ENCODE data around the gene SACM1L. TPM values are rescaled to one million over a fixed set of nuclear protein-coding genes. Genes with fewer than 3 reads are reported as not detected.

Gene SACM1L
- polyA plus RNA-seq, 1 donor, result 73.3 TPM

DNA sequence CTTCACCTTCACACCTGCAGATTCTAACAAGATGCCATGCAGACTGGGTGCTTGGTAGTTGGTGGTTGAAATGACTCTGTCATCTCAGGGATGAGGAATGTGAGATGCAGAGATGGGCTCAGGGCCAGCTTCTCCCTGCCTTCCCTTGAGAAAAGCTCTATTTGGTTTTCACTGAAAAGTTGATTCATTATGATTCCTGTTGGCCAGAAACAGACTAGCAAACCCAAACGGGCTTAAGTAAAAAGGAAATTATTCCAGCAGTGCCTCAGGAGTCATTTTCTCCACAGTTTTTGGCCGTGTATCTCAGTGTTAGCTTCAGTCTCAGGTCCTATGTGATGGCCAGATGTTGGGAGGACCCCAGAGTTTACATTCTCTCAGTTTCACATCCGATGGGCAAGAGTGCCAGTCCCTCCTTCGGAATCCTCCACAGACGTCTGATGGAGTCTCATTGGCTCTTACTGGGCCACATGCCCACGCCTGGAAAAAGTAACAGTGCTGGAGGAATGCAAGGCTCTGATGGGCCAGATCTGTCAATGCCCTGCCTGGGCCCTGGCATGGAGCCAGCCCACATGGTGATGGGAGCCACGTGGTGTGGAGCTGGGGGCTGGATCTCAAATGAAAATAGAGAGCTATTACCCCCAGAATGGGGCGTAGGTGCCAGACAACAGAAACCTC is 22.3 kb upstream of the SACM1L start:
- H3K4me1 ChIP-seq (ENCODE audit: control insufficient read depth, insufficient read depth, low read length), result peaks cover 10% of the 10 kb centered on the region
- DNase-seq, result peak in 1 of 2 donors; percentile 13
- no peaks in the 10 kb centered on the region for H3K9me3 ChIP-seq (ENCODE audit: control insufficient read depth, low read depth, low read length)
- no peaks in the 10 kb centered on the region for H3K27me3 ChIP-seq (ENCODE audit: control insufficient read depth, insufficient read depth, low read length)
- no peak overlapping the region for H3K27ac ChIP-seq (ENCODE audit: low read length)
- peaks cover 35% of the 10 kb centered on the region for H3K36me3 ChIP-seq (ENCODE audit: control insufficient read depth, insufficient read depth, low read length)
- no CpG with 5 or more reads among the region's 8 CpGs for WGBS (ENCODE audit: insufficient coverage, low lambda C conversion rate)
- no peak overlapping the region for H3K4me3 ChIP-seq (ENCODE audit: low read length)

DNA sequence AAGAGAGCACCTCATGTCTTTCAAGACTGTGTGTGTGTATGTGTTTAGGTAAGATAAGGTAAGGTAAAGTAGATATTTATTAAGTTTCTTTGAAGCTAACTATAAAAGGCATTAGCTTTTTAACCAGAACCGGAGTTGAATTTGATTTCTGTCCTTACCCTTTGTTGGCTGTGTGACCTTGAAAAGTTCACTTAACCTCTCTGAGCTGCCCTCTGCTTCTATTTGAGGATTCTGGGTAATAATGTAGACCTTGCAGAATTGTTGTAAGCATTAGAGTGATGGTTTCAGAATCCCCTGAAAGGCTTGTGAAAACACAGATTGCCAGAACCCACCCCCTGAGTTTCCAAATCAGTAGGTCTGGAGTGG is 21.6 kb upstream of the SACM1L start:
- Histone ChIP-seq H3K4me3 (ENCODE audit: low read length) (no peak overlapping the region), H3K4me1 (ENCODE audit: control insufficient read depth, insufficient read depth, low read length) (peaks cover 10% of the 10 kb centered on the region), H3K27me3 (ENCODE audit: control insufficient read depth, insufficient read depth, low read length) (no peaks in the 10 kb centered on the region), H3K36me3 (ENCODE audit: control insufficient read depth, insufficient read depth, low read length) (peaks cover 42% of the 10 kb centered on the region), H3K27ac (ENCODE audit: low read length) (no peak overlapping the region), H3K9me3 (ENCODE audit: control insufficient read depth, low read depth, low read length) (no peaks in the 10 kb centered on the region)
- no peak for DNase-seq
- WGBS (ENCODE audit: insufficient coverage, low lambda C conversion rate), result no CpG with 5 or more reads among the region's 1 CpG

DNA sequence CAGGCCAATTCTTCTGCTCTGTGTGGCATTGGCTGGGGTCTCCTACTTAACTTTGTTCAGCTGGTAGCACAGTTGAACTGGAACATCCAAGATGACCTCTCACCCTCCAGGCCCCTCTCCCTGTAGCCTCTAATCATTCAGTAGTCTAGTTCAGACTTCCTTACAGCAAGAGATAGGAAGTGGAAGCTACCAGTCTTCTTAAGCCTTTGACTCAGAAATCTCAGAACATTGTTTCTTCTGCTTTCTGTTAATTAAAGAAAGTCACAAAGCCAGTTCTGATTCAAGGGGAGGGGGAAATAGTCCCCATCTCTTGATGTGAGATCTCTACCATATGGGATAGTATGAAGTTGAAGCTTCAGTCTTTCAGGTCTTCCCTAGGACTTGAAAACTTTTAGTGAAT is 18.8 kb upstream of the SACM1L start:
- H3K4me1 ChIP-seq (ENCODE audit: control insufficient read depth, insufficient read depth, low read length), result no peaks in the 10 kb centered on the region

DNA sequence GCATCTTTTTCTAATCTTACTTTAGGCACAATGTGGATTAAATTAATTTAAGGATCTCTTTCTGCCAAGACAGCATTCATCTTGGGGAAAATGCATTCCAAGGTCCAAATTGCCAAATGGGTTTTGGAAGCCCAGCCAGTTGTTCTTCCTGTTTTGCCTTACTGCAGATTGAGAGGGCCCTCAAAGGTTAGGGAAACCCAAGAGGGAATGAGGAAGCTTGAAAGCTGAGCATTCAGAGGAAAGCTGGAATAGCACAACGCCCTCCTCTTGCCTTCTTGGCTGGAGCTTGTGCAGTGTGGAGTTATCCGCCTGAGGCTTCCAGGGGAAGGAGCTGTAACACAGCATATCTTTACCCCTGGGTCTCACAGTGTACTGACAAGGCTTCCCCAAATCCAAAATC is 18.2 kb upstream of the SACM1L start:
- H3K27me3 ChIP-seq (ENCODE audit: control insufficient read depth, insufficient read depth, low read length), result no peaks in the 10 kb centered on the region
- H3K4me3 ChIP-seq (ENCODE audit: low read length), result no peak overlapping the region
- WGBS (ENCODE audit: insufficient coverage, low lambda C conversion rate), result no CpG with 5 or more reads among the region's 2 CpGs
- H3K36me3 ChIP-seq (ENCODE audit: control insufficient read depth, insufficient read depth, low read length), result peaks cover 57% of the 10 kb centered on the region
- no peak overlapping the region for H3K27ac ChIP-seq (ENCODE audit: low read length)
- H3K9me3 ChIP-seq (ENCODE audit: control insufficient read depth, low read depth, low read length), result no peaks in the 10 kb centered on the region
- DNase-seq, result no peak
- H3K4me1 ChIP-seq (ENCODE audit: control insufficient read depth, insufficient read depth, low read length), result no peaks in the 10 kb centered on the region

More for the DNA sequence above, 18.8 kb upstream of the SACM1L start:
- no peak for DNase-seq
- no peak overlapping the region for H3K4me3 ChIP-seq (ENCODE audit: low read length)
- H3K9me3 ChIP-seq (ENCODE audit: control insufficient read depth, low read depth, low read length), result no peaks in the 10 kb centered on the region
- H3K27me3 ChIP-seq (ENCODE audit: control insufficient read depth, insufficient read depth, low read length), result no peaks in the 10 kb centered on the region
- H3K36me3 ChIP-seq (ENCODE audit: control insufficient read depth, insufficient read depth, low read length), result peaks cover 62% of the 10 kb centered on the region
- H3K27ac ChIP-seq (ENCODE audit: low read length), result no peak overlapping the region

DNA sequence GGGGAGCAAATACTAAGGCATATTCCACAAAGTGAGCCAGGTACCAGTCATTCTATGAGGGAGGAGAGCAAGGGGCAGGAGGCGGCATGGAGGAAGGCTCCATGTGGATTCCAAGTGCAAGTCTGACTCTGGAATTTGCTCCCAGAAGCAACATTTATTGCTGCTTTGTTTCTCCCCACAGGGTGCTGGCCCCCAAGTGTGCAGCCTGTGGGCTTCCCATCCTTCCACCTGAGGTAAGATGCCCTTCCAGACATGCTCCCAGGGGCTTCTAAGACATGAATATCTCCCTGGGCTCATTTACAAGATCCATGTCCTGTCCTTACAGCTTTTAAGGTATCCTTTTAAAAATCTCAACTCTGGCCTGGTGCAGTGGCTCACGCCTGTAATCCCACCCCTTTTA is 15.9 kb upstream of the SACM1L start:
- Histone ChIP-seq H3K9me3 (ENCODE audit: control insufficient read depth, low read depth, low read length) (no peaks in the 10 kb centered on the region), H3K27ac (ENCODE audit: low read length) (no peak overlapping the region), H3K27me3 (ENCODE audit: control insufficient read depth, insufficient read depth, low read length) (no peaks in the 10 kb centered on the region), H3K4me3 (ENCODE audit: low read length) (no peak overlapping the region), H3K4me1 (ENCODE audit: control insufficient read depth, insufficient read depth, low read length) (peaks cover 17% of the 10 kb centered on the region), H3K36me3 (ENCODE audit: control insufficient read depth, insufficient read depth, low read length) (peaks cover 53% of the 10 kb centered on the region)
- no CpG with 5 or more reads among the region's 2 CpGs for WGBS (ENCODE audit: insufficient coverage, low lambda C conversion rate)
- DNase-seq, result no peak

DNA sequence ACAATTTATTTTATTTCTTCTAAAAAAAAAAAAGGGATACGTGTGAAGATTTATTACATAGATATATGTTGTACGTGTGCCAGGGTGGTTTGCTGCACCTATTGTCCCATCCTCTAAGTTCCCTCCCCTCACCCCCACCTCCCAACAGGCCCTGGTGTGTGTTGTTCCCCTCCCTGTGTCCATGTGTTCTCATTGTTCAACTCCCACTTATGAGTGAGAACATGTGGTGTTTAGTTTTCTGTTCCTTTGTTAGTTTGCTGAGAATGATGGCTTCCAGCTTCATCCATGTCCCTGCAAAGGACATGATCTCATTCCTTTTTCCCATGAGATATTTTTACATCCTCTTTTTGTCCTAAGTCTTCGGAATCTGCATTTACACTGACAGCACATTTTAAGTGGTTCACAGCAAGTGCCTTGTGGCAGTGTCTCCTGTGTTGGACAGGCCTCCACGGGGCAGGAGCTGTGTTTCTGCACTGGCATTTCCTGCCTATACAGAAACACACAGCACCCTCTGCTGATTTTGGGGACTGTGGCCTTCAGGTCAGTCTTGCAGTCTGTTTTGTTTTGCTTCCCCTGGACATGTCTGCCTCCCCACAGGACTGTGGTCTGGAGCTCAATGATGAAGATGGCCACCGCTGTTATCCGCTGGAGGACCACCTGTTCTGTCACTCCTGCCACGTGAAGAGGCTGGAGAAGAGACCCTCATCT is 12.7 kb upstream of the SACM1L start:
- no peak for DNase-seq
- H3K36me3 ChIP-seq (ENCODE audit: control insufficient read depth, insufficient read depth, low read length), result peaks cover 44% of the 10 kb centered on the region
- peak overlapping the region; percentile 91 for H3K27ac ChIP-seq (ENCODE audit: low read length)
- peaks cover 41% of the 10 kb centered on the region for H3K4me1 ChIP-seq (ENCODE audit: control insufficient read depth, insufficient read depth, low read length)
- no peaks in the 10 kb centered on the region for H3K27me3 ChIP-seq (ENCODE audit: control insufficient read depth, insufficient read depth, low read length)
- no CpG with 5 or more reads among the region's 7 CpGs for WGBS (ENCODE audit: insufficient coverage, low lambda C conversion rate)
- H3K4me3 ChIP-seq (ENCODE audit: low read length), result no peak overlapping the region
- H3K9me3 ChIP-seq (ENCODE audit: control insufficient read depth, low read depth, low read length), result no peaks in the 10 kb centered on the region

DNA sequence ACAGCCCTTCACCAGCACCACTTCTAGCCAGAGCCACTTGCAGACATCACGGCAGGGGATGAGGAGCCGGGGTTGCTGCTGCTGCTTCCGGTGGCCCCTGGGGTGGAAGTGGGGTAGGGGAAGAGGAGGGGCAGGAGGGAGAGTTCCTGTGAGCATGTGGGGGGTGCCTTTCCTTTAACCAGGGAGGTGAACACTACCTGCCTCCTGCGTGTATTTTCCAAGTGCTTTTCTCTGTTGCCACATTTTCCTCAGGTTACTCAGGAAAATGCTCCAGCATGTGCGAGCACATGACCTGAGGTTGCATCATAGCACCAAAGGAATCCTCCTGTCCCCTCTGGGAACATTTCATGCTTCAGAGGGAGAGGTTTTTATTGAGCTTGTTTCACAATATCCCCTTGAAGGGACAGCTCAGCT is 12.2 kb upstream of the SACM1L start:
- Histone ChIP-seq H3K4me3 (ENCODE audit: low read length) (no peak overlapping the region), H3K4me1 (ENCODE audit: control insufficient read depth, insufficient read depth, low read length) (peaks cover 46% of the 10 kb centered on the region), H3K36me3 (ENCODE audit: control insufficient read depth, insufficient read depth, low read length) (peaks cover 40% of the 10 kb centered on the region), H3K27me3 (ENCODE audit: control insufficient read depth, insufficient read depth, low read length) (no peaks in the 10 kb centered on the region), H3K27ac (ENCODE audit: low read length) (peak overlapping the region; percentile 91), H3K9me3 (ENCODE audit: control insufficient read depth, low read depth, low read length) (no peaks in the 10 kb centered on the region)
- WGBS (ENCODE audit: insufficient coverage, low lambda C conversion rate), result no CpG with 5 or more reads among the region's 5 CpGs
- DNase-seq, result peak; percentile 92 to 94

DNA sequence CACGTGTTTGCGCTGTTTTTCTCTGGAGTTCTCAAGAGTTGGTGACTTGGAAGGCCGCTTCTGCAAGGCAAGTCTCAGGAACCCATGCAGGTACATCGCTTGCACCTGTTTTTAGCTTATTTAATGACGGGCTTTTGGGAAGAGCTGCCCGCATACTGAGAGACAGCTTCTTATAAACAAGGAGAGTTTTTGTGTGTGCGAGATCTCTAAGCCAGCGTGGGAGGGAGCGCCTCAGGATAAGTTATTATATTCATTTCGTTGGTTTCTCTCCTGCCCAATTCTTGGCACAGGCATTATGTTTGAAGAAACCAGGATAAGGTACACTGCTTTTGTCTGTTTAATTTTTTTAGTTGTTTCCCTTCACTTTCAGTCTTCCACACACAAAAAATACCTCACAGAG is 11.4 kb upstream of the SACM1L start:
- H3K27me3 ChIP-seq (ENCODE audit: control insufficient read depth, insufficient read depth, low read length), result no peaks in the 10 kb centered on the region
- no peak overlapping the region for H3K4me3 ChIP-seq (ENCODE audit: low read length)
- H3K9me3 ChIP-seq (ENCODE audit: control insufficient read depth, low read depth, low read length), result no peaks in the 10 kb centered on the region
- H3K27ac ChIP-seq (ENCODE audit: low read length), result peak overlapping the region; percentile 91
- WGBS (ENCODE audit: insufficient coverage, low lambda C conversion rate), result 83% methylated on average over 1 of the region's 10 CpGs
- H3K36me3 ChIP-seq (ENCODE audit: control insufficient read depth, insufficient read depth, low read length), result peaks cover 32% of the 10 kb centered on the region
- H3K4me1 ChIP-seq (ENCODE audit: control insufficient read depth, insufficient read depth, low read length), result peaks cover 54% of the 10 kb centered on the region
- no peak for DNase-seq

DNA sequence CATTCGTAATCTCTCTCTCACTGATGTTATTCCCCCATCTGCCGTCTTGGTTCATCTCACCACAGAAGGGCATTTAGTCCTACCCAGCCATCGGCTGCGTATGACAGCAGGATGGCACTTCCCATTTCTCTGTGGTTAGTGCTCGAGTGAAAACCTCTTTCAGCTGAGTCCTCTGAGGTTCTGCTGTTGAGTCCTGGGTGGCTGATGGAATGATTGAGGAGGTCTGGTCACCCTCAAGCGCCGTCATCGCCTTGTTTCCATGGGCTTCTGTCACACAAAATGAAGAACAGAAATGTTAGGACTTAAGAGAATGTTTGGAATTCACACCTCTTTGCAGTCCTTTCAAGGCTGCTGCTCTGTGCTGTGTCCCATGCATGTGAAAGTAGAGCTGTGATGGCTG is 9.4 kb upstream of the SACM1L start:
- WGBS (ENCODE audit: insufficient coverage, low lambda C conversion rate), result no CpG with 5 or more reads among the region's 8 CpGs
- H3K36me3 ChIP-seq (ENCODE audit: control insufficient read depth, insufficient read depth, low read length), result peaks cover 17% of the 10 kb centered on the region
- no peak overlapping the region for H3K4me3 ChIP-seq (ENCODE audit: low read length)
- no peaks in the 10 kb centered on the region for H3K9me3 ChIP-seq (ENCODE audit: control insufficient read depth, low read depth, low read length)
- peaks cover 65% of the 10 kb centered on the region for H3K4me1 ChIP-seq (ENCODE audit: control insufficient read depth, insufficient read depth, low read length)
- H3K27me3 ChIP-seq (ENCODE audit: control insufficient read depth, insufficient read depth, low read length), result no peaks in the 10 kb centered on the region
- H3K27ac ChIP-seq (ENCODE audit: low read length), result peak overlapping the region; percentile 91
- no peak for DNase-seq

DNA sequence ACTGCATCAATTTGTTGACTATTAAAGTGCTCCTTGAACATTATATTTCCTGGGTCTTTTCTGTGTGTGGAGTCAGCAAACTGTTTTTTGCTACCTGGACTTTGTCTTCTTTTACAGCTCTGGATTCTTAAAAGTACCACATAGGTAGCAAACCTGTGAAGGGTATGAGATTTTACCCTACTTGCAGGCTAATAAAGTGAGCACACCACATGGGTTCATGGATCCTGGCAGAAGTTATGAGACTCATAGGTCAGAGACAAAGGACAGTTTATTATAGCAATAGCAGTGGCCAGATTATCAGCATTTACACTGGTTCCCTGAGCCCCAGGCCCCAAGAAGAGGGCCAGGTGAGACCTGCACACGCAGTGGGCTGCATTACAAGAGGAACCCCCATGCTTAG is 8.0 kb upstream of the SACM1L start:
- Histone ChIP-seq H3K4me3 (ENCODE audit: low read length) (no peak overlapping the region), H3K27me3 (ENCODE audit: control insufficient read depth, insufficient read depth, low read length) (no peaks in the 10 kb centered on the region), H3K27ac (ENCODE audit: low read length) (peak overlapping the region; percentile 87), H3K36me3 (ENCODE audit: control insufficient read depth, insufficient read depth, low read length) (peaks cover 14% of the 10 kb centered on the region), H3K4me1 (ENCODE audit: control insufficient read depth, insufficient read depth, low read length) (peaks cover 74% of the 10 kb centered on the region), H3K9me3 (ENCODE audit: control insufficient read depth, low read depth, low read length) (no peaks in the 10 kb centered on the region)
- no CpG with 5 or more reads among the region's 1 CpG for WGBS (ENCODE audit: insufficient coverage, low lambda C conversion rate)
- peak; percentile 72 to 87 for DNase-seq

DNA sequence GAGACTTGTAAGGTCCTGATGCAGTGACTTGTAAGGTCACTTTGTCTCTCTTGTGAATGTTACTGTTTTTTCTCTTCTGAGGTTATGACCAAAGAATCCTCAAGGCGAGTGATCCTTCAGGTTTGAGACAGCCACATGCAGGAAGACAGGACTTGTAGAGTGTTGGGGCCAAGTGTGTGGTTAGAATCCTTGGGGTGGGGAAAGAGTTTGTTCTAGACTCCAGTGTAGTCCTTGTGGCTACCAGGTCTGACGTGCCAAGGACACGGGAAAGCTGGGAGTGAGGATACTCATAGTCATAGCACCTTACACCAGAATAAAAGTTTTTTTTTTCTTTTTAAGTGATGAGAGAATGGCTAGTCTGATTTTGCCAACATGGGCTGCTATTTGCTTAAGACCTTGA is 7.3 kb upstream of the SACM1L start:
- no peaks in the 10 kb centered on the region for H3K27me3 ChIP-seq (ENCODE audit: control insufficient read depth, insufficient read depth, low read length)
- H3K9me3 ChIP-seq (ENCODE audit: control insufficient read depth, low read depth, low read length), result no peaks in the 10 kb centered on the region
- H3K4me1 ChIP-seq (ENCODE audit: control insufficient read depth, insufficient read depth, low read length), result peaks cover 70% of the 10 kb centered on the region
- peaks cover 11% of the 10 kb centered on the region for H3K36me3 ChIP-seq (ENCODE audit: control insufficient read depth, insufficient read depth, low read length)
- no peak for DNase-seq
- H3K27ac ChIP-seq (ENCODE audit: low read length), result peak overlapping the region; percentile 87
- H3K4me3 ChIP-seq (ENCODE audit: low read length), result no peak overlapping the region
- 100% methylated on average over 2 of the region's 3 CpGs for WGBS (ENCODE audit: insufficient coverage, low lambda C conversion rate)

Data from large intestine (tissue), 3 donors.